WERI-Rb-1 (cell line): ENCODE data around the gene CAMSAP1.

Experiments used
- DNase-seq: peaks from one replicate; pipeline ENCODE4 v3.0.0-alpha.2; 2020
- H3K27ac ChIP-seq: fragments of 250-450 bp; sonication (Bioruptor Pico); 2 replicates; pipeline ENCODE4 v1.5.1; 2020; ENCODE audit warnings: mild to moderate bottlenecking, moderate library complexity
- H3K27me3 ChIP-seq: fragments of 250-450 bp; sonication (Bioruptor Pico); 2 replicates; pipeline ENCODE4 v1.5.1; 2021; ENCODE audit warnings: mild to moderate bottlenecking, low read depth, moderate library complexity; ENCODE audit not compliant: insufficient read depth, severe bottlenecking
- H3K36me3 ChIP-seq: fragments of 250-450 bp; sonication (Bioruptor Pico); 2 replicates; pipeline ENCODE4 v1.5.1; 2020; ENCODE audit warnings: mild to moderate bottlenecking, moderate library complexity
- H3K4me3 ChIP-seq: 2 replicates; pipeline ENCODE4 v1.5.1; 2011; ENCODE audit warnings: low read depth, mild to moderate bottlenecking, control low read depth, low read length
- H3K9me3 ChIP-seq: fragments of 250-450 bp; sonication (Bioruptor Pico); 2 replicates; pipeline ENCODE4 v1.5.1; 2021; ENCODE audit warnings: mild to moderate bottlenecking, moderate library complexity; ENCODE audit not compliant: severe bottlenecking
- TF ChIP-seq, protein P1 (sequence below): IDR thresholded peaks from 2 replicates; pipeline ENCODE4 v1.5.1; 2011; ENCODE audit warnings: low read depth, mild to moderate bottlenecking, control low read depth, inconsistent platforms, low read length

CAMSAP1 gene

DNA sequence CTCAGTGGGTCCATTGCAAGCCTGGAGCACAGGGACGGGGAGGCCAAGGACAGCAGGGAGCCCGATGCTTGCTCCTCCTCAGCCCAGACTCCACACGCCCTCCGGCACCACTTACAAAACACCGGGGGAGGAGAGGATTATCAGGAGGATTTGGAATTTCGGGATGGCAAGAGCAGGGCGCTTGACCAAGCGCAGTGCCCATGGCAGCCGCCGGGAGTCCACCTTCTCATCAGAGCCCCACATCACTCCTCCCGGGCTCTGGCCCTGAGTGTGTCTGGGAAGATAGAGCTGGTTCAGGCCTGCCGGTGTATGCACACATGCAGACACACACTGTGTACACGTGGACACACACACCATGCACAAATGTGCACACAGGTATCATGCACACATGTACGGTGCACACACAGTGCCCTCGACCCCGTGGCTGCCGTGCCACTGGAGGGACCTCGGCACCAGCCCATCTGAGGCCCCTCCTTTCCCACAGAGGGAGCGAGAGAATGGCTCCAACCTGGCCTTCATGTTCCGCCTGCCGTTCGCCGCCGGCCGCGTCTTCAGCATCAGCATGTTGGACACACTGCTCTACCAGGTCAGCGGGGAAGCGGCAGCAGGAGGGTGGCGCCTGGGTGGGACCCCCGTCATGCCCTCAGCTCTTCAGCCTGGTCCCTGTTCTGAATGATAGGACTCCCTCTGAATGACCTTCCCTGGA, 123.7 kb downstream of the CAMSAP1 start:
- Histone ChIP-seq H3K9me3 (no peaks in the 10 kb centered on the region), H3K36me3 (no peaks in the 10 kb centered on the region), H3K27ac (no peak overlapping the region), H3K27me3 (no peaks in the 10 kb centered on the region), H3K4me3 (no peak overlapping the region)
- no peak for DNase-seq
- TF ChIP-seq, protein P1, sequence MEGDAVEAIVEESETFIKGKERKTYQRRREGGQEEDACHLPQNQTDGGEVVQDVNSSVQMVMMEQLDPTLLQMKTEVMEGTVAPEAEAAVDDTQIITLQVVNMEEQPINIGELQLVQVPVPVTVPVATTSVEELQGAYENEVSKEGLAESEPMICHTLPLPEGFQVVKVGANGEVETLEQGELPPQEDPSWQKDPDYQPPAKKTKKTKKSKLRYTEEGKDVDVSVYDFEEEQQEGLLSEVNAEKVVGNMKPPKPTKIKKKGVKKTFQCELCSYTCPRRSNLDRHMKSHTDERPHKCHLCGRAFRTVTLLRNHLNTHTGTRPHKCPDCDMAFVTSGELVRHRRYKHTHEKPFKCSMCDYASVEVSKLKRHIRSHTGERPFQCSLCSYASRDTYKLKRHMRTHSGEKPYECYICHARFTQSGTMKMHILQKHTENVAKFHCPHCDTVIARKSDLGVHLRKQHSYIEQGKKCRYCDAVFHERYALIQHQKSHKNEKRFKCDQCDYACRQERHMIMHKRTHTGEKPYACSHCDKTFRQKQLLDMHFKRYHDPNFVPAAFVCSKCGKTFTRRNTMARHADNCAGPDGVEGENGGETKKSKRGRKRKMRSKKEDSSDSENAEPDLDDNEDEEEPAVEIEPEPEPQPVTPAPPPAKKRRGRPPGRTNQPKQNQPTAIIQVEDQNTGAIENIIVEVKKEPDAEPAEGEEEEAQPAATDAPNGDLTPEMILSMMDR = no peak

DNA sequence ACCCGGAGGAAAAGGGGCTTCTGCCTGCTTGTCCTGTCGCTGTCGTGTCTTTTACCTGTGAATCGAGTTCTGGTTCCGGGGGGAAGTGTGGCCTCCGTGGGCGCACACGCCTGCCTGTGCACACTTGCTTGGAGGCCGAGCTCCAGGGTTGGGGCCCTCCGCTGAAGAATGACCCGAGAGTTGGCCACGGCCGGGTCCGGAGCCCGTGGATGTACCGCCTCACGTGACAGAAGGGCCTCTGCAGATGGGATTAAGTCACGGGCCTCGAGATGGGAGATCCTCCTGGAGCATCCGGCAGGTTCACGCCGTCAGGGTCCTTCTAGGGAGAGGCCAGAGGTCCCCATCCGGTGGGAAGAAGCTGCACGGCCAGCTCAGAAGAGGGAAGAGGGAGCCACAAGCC, 124.4 kb downstream of the CAMSAP1 start:
- H3K27me3 ChIP-seq = no peaks in the 10 kb centered on the region
- TF ChIP-seq, protein P1 = no peak
- no peaks in the 10 kb centered on the region for H3K9me3 ChIP-seq
- no peak for DNase-seq
- no peak overlapping the region for H3K4me3 ChIP-seq
- no peak overlapping the region for H3K27ac ChIP-seq
- no peaks in the 10 kb centered on the region for H3K36me3 ChIP-seq

DNA sequence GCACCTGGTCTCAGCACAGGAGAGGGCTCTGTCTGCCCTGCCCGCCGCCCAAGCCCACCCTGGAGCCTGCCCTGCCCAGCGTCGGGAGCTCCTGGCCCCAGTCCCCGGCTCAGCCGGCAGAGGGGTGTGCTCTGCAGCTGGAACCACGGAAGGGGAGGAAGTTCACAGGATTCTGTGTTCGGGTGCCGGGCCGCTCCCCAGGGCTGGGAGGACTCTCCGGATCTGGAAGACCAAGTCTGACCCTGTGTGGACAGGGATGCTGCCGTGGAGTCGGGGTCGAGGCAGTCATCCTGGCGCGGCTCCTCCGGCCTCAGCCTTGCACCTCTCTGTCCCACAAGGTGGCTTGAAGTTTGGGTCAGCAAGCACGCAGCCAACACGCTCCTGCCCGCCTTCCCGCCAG, 126.7 kb downstream of the CAMSAP1 start:
- no peak overlapping the region for H3K27ac ChIP-seq
- no peaks in the 10 kb centered on the region for H3K9me3 ChIP-seq
- no peak overlapping the region for H3K4me3 ChIP-seq
- no peak for DNase-seq
- no peaks in the 10 kb centered on the region for H3K36me3 ChIP-seq
- TF ChIP-seq, protein P1 = no peak
- H3K27me3 ChIP-seq = no peaks in the 10 kb centered on the region

DNA sequence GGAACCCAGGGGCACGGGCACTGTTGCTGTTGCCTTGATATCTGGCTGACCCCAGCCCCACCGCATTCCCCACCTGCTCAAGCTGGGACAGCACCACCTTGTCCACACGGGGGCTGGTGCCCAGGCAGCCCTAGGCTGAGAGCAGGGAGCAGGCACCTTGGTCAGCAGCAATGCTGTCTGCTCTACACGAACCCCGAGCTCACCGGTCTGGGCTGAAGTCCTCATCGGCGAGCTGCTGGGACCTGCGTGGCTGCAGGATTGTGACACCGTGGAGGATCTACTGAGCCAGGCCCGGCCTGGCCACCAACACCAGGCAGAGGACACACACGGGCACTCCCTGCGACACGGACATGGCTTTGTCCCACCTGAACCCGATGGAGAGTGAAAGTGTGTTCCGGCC, 127.3 kb downstream of the CAMSAP1 start:
- Histone ChIP-seq H3K36me3 (no peaks in the 10 kb centered on the region), H3K27ac (no peak overlapping the region), H3K4me3 (no peak overlapping the region), H3K27me3 (no peaks in the 10 kb centered on the region), H3K9me3 (no peaks in the 10 kb centered on the region)
- TF ChIP-seq, protein P1 = no peak
- DNase-seq = no peak

DNA sequence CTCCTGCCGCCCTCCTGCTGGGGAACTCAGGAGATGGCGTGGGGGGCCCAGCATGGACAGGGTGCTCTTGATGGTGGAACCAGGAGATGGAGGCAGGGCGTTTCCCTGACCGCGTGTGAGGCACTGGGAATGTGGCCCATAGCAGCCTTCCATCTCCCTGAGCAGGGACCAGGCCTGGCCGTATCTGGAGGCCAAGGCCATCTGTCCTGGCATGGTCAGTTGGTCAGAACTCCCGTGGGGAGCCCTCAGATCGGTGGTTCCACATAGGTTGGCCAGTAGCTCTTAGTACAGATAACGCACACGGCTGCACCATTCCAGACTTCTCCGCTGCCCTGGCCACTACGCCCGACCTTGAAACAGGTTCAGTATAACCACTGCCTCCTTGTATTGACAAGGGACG, 127.8 kb downstream of the CAMSAP1 start:
- no peak for DNase-seq

More for the DNA sequence above, 127.8 kb downstream of the CAMSAP1 start:
- H3K36me3 ChIP-seq = no peaks in the 10 kb centered on the region
- H3K4me3 ChIP-seq = no peak overlapping the region
- TF ChIP-seq, protein P1 = no peak
- H3K27ac ChIP-seq = no peak overlapping the region
- H3K27me3 ChIP-seq = no peaks in the 10 kb centered on the region
- H3K9me3 ChIP-seq = no peaks in the 10 kb centered on the region
